Hematopoietic multipotent progenitor cell treated with erythropoietin and hydrocortisone succinate and interleukin-3 and kit ligand, for 4 days (in vitro differentiated cells): Measurements from ENCODE around the gene KYAT1.

Experiments
- DNase-seq: peaks from one replicate; pipeline ENCODE4 v3.0.0-alpha.2; 2015

KYAT1 gene

DNA sequence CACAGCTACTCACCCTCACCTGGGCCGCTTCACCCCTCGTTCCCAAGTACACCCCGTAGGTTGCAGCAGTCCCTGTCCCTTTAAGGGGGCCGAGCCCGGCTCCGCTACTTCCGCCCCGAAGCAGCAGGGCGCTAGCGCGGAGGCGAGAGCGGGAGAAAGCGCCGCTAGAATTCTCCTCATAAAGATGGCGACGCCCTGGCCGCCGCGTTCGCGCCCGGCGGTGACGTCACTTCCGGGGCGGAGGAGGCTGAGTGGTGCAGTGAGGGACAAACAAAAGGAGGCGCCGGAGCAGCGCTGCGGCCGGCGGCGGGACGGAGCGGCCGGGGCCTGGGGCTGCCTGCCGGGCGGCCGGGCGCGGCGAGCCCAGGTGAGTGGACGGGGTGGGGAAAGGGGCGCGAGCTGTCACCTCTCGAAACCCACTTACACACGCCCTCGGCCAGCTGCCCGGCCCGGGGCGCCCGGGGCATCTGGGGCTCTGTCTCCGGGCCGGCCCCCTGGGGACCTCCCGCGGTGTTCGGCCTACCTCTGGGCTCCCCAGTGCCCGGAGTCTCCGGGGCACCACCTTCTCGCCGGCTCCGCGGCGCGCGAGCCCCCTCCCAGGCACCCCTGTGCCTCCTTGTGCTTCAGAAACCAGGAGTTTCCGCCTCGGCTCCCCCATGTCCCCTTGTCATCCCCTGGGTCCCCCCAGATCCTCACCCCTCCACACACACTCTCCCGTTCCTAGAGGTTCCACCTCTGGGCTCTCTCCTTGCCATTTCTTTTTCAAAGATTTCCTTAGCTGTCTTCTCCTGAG lies at the start of gene KYAT1, which contains the start of gene LRRC8A:
KYAT1 (minus strand) TSS at position 67 of the 793 bp plus-strand sequence. CDS start 36,545 bp downstream, outside the sequence.
LRRC8A (plus strand) TSS at position 250 of the 793 bp plus-strand sequence. CDS start 25,032 bp downstream, outside the sequence.
- peak; percentile 99 for DNase-seq

DNA sequence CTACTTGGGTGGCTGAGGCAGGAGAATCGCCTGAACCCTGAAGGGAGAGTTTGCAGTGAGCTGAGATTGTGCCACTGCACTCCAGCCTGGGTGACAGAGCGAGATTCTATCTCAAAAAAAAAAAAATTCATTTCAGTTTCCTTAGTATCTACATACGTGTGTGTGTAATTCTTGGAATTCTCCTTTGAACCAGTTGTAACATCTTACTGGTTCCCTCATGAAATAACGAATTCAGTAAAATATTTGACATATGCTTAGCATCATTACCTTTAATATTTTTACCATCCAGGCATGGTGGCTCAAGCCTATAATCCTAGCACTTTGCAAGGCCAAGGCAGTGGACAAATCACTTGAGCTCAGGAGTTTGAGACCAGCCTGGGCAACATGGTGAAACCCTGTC lies 47.8 kb upstream of the KYAT1 start:
- DNase-seq, result no peak

DNA sequence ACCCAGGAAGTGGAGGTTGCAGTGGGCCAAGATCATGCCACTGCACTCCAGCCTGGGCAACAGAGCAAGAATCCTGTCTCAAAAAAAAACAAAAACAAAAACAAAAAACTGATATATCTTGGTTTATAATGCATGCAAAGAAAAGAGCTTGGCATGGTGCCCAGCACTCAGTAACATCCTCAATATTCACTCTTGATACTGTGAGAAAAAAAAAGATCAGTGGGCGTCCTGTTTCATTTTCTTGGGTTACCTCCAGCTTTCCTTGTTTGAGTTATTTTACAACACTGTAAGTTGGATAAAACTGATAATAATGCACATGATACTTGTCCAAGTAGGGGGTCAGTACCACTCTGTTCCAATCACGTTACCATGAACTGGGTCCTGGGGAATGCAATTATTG lies 46.9 kb upstream of the KYAT1 start:
- DNase-seq, result no peak

DNA sequence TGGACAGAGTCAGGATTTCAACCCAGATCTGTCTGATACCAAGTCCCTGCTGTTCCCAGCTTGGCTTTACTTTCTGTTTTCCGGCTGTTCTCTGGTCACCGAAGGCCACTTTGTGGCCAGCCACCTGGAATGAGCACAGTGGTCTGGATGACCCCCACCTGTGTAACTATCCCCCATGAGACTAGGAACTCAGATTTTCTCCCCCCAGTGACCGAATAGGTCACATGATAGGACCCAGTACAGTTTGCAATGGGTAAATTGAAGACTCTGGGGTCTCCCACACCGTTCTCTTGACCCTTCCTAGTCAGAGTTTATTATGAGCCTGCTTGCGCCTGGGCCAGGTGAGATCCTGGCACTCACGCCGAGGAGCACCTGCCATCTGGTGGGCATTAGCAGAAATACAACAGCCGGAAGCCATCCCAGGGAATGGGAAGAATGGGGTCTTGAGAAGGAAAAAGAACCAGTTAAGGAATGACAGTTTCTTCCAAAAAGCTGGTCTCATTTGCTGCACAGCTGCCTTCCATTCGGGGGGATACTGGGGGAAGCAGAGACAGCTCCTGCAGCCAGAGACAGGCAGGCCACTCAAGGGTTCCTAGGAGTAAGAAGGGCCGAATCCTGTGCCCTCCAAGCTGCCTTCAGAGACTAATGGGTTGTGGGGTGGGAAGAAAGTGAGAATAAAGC lies 46.1 kb upstream of the KYAT1 start:
- peak; percentile 52 for DNase-seq

DNA sequence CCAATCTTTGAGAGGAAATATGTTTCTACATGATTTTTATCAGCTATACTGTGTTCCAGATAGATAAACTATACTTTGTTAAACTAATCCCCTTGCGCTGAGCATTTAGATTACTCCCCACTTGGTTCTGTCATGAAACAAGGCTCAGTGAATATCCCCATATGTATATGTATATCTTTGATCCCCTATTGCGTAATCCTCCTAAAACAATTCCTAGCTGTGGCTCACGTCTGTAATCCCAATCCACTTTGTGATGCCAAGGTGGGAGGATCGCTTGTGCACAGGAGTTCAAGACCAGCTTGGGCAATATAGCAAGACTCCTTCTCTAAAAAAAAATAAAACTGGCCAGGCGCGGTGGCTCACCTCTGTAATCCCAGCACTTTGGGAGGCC lies 41.7 kb upstream of the KYAT1 start:
- DNase-seq, result no peak

DNA sequence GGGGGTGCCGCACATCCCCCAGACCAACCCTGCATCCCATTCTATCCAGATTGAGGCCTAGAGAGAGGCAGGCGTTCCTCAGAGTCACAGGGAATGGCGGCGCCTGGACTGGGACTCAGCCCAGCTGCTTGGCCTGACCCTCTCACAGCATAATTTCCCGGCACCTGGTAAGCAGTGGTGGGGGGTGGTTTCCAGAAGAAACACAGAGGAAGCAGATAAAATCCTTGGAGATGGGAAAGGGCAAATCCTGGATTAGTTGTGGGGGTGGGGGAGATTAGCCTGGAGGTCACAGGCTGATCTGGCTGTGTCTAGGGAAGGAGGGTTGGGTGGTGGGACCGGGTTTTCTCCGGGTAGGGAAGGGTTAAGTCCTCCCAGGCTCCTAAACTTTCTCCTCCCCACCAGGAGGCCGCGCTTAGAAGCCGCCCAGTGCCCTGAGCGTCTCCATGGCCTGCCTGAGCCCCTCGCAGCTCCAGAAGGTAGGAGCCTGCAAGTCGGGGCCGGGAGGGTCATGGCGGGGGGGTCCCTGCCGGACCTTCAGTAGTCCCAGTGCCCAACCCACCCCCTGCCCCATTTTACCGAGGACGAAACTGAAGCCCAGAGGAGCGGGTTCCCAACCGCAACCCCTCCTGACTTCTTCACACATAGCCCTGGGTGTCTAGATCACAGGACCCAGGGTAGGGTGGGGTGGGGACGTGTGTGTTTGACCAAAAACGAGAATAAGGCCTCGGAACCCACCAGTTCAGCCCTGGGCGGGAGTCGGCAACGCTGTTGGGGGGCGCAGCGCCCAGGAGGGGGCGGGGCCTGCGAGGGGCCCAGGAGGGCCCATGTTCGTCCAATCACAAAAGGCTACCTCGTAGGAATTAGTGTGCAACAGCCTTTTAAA lies 40.4 kb upstream of the KYAT1 start:
- peak; percentile 73 for DNase-seq

DNA sequence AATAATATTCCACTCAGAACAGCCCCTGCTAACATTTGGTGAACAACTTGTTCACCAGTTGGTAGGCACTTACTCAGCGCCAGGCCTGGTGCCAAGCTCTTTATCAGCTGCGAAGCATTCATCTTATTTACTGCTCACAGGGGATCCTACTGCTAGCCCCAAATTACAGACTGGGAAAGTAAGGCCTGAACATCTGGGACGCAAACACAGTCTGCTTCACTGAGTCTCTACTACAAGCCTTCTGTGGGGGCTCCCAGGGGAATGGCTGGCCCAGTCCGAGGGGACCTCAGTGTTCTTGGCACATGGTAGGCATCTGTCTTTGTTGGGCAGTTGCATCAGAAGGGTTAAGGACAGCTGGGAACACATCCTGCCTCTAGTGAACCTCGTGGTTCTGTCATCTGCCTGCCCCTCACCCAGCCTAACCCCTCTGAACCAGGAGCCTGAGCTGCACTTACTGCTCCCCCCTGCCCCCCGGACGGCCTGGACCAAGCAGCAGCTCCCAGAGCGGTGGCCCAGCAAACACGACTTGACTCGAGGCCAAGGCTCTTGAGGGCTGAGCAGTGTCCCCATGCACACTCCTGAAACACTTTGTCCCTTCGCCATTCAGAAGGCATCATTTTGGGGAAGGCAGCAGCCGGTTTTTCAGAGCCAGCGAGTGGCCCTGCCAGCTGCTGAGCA lies 38.8 kb upstream of the KYAT1 start, which contains the start of gene PHYHD1:
PHYHD1 (plus strand) TSS at position 602 of the 678 bp plus-strand sequence. CDS start 1,342 bp downstream, outside the sequence.
- DNase-seq, result peak; percentile 84

DNA sequence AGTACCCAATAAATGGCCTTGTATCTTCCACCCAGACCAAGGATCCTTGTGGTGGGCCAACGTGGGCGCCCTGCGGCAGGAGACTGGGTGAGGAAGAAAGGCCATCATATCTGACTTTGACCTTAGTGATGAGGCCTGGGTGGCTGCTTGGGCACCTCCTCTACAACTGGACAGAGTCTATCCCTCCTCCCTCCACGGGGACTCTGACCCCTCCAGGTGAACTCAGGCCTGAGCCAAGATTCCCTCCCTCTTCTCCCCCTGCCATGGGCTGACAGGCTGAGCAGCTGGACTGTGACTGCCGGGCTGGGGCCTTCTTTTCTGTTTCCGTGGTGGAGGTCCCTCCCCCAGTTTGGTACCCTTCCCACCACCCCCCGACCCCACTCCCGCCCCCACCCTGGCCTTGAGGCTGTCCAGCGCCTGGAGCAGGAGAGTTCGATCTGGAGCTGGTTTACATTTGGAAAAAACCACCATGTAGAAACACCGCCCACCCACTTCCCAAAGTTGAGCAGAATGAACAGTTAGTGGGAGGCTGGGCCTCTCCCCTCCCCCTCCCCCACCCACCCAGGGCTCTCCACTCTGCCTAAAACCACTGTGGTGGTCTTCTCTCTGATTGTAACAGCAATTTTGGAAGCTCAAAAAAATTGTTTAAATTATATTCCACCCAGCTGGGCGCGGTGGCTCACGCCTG lies 37.8 kb upstream of the KYAT1 start:
- DNase-seq, result no peak

DNA sequence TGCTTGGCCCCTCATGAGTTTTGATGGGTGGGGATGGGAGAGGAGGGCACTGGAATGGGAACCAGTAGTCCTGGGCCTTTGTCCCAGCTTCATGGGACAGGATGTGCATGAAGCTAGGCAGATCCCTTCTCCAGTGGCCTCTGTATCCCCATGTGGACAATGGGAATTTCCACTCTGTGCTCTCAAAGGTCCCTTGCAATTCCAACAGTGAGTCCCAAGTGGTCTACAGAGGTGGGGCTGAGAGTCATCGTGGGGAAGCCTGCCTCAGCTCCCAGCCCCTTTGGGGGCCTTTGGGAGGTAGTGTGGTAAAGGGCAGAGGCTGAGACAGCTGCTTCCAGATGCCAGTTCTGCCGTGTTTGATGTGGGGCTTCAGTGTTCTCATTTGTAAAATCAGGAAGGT lies 37.2 kb upstream of the KYAT1 start:
- no peak for DNase-seq

DNA sequence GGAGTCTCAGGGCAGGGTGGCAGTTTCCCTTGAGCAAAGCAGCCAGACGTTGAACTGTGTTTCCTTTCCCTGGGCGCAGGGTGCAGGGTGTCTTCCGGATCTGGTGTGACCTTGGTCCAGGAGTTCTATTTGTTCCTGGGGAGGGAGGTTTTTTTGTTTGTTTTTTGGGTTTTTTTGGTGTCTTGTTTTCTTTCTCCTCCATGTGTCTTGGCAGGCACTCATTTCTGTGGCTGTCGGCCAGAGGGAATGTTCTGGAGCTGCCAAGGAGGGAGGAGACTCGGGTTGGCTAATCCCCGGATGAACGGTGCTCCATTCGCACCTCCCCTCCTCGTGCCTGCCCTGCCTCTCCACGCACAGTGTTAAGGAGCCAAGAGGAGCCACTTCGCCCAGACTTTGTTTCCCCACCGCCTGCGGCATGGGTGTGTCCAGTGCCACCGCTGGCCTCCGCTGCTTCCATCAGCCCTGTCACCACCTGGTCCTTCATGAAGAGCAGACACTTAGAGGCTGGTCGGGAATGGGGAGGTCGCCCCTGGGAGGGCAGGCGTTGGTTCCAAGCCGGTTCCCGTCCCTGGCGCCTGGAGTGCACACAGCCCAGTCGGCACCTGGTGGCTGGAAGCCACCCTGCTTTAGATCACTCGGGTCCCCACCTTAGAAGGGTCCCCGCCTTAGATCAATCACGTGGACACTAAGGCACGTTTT lies 35.5 kb upstream of the KYAT1 start:
- no peak for DNase-seq

DNA sequence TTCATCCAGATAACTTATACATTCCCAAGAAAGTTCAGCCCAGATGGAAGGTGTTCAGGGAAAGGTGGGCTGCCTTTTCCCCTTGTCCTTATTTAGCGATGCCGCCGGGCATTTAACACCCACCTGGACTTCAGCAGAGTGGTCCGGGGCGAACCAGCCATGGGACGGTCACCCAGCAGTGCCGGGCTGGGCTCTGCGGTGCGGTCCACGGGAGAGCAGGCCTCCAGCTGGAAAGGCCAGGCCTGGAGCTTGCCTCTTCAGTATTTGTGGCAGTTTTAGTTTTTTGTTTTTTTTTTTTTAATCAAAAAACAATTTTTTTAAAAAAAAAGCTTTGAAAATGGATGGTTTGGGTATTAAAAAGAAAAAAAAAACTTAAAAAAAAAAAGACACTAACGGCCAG lies 35.0 kb upstream of the KYAT1 start:
- no peak for DNase-seq

DNA sequence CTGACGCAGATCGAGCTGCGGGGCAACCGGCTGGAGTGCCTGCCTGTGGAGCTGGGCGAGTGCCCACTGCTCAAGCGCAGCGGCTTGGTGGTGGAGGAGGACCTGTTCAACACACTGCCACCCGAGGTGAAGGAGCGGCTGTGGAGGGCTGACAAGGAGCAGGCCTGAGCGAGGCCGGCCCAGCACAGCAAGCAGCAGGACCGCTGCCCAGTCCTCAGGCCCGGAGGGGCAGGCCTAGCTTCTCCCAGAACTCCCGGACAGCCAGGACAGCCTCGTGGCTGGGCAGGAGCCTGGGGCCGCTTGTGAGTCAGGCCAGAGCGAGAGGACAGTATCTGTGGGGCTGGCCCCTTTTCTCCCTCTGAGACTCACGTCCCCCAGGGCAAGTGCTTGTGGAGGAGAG lies 34.5 kb upstream of the KYAT1 start:
- no peak for DNase-seq

DNA sequence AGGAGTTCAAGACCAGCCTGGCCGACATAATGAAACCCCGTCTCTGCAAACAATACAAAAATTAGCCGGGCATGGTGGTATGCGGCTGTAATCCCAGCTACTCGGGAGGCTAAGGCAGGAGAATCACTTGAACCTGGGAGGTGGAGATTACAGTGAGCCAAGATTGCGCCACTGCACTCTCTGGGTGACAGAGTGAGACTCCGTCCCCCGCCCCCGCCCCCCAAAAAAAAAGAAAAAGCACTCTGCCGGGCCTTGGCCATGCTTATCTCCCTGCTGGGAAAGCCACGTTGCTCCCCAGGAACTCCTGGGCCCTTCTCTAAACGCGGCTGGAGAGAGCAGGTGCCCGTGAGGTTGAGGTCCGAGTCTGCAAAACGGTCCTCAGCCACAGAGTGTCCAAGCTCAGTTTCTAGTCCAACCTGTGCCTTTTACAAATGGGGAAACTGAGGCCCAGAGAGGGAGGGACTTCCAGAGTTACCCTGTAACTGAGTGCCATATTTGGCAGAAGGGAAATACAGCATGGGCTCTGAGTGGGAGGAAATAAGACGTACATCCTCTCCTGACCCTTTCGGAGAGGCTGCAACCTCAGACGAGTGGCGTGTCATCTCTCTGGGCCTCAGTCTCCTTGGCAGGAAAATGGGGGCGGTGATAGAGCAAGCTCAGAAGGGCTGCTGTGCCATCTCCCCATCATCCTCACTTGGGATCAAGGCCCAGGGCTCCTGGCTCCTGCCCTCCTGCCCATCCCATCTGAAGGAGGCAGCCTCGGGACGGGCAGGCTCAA lies 32.4 kb upstream of the KYAT1 start:
- DNase-seq, result peak; percentile 48

DNA sequence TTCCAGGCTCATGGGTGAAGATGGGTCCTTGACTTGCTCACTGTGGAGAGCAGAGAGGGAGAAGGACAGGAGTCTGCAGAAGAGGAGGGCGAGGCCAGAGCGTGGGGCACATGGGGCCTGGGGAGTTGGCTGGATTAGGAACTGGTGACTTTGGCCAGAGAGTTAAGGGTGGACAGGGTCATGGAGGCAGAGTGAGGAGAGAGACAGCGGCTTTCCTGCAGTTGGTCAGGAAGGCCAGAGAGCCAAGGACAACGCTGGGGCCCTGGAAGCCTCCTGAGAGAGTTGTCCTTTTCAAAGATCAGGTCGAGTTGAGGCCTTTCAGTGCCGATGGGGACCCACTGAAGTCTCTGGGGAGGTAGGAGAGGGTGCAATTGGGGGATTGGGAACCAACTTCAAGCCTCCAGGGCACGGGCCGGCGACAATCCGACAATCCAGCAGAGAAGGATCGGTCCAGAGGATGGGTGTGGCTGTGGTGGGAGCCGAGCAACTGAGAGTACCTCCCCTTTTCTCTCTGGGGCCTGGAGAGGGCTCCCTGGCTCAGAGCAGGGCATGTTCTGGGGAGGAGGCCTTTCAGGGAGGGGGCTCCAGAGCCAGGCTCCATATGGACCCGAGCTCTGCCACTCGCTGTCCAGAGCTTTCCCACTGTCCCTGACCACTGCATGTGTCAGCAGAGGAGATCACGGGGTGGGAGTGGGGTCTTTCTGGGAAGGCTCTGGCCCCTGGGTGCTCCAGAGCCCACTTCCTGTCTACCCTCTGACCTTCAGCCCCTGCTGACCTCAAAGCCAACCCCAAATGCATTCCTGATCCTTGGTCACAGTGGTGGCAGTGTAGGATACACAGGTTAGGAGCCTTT lies 31.5 kb upstream of the KYAT1 start:
- no peak for DNase-seq

DNA sequence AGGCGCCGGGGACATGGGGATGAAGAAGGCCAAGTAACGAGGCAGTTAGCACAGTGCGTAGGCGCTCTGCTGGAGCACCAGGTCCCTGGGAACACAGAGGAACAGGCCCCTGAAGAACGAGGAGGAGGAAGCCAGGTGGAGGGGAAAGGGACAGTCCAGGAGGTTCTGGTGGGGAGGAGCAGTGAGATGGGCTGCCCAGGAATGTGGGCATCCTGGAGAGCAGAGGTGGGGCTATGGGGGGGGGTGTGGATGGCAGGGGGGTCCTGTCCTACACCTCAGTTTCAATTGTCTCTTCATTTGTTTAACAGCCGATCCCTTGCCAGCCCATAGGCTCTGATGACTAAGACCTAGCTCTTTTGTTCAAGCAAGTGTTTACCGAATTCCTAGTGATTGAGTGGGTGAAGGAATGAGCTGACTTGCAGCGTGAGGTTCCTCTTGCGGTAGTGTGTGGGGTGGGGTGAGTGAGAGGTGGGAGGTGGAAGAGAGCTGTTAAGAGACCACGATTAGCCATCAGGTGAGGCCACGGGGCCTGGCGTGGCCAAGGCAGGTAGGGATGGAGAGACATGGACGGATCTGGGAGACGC lies 30.6 kb upstream of the KYAT1 start:
- DNase-seq, result no peak

DNA sequence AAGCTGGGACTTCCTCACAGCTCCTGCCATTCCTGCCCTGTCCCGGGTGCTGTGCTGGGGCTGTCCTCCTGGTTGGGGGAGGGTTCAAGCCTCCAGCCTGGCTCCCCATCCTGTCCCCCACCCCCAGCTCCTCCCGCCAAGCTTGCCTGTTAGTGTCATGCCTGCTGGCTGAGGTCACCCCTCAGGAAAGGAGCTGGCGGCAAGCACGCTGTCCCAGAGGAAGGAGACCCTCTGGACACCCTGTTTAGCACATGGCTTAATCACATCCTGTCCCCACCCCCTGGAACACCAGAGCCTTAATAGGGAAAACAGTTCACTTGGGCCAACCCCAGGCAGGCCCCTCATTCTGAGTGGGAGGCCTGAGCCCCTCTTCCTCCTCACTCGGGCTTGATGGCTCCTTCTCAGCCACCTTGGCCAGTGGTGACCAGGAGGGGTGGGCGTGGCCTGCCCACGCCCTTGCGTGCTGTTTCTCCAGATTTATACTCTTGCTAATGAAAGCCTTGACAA lies 29.8 kb upstream of the KYAT1 start:
- no peak for DNase-seq

DNA sequence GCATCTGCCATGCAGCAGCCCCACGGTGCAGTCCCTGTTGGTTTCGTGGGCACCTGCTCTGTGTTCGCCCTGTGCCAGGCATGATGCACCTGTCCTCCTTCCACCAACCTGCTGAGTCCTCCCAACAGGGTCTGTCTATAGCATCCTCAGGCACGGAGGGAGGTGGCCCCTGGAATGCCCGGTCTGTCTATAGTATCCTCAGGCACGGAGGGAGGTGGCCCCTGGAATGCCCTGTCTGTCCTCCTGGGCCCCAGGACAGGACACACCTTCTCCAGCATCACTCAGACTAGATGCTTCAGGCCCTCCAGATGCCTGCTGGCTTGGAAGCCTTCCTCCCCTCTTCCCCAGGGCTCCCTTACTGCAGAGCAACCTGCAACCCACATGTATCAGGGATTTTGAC lies 29.2 kb upstream of the KYAT1 start:
- no peak for DNase-seq

DNA sequence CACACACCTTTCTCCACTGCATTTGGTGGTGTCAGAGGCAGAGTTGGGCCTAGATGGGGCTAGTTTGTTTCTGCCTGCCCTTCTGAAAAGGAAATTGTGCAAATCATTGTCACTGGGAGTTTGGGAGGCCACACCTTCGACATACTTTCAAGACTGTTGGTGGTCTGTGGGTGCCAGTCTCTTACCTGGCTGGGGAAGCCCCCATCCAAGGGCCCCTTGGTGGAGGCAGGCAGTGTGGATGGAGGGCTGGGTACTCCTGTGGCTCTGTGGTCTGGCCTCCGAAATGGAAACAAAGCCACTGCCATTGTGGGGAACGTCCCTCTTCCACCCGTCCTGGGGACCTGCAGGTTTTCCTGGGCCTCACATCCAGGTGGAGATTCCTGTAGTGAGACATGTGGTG lies 28.1 kb upstream of the KYAT1 start:
- no peak for DNase-seq

DNA sequence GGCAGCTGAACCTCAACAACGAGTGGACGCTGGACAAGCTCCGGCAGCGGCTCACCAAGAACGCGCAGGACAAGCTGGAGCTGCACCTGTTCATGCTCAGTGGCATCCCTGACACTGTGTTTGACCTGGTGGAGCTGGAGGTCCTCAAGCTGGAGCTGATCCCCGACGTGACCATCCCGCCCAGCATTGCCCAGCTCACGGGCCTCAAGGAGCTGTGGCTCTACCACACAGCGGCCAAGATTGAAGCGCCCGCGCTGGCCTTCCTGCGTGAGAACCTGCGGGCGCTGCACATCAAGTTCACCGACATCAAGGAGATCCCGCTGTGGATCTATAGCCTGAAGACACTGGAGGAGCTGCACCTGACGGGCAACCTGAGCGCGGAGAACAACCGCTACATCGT lies 26.6 kb upstream of the KYAT1 start:
- no peak for DNase-seq
